Measurements from ENCODE around the gene SOHLH2.
A peak's percentile ranks its signal among the peaks of the same experiment; 100 is the strongest.

SOHLH2 gene

GRCh38 chr13:36163809-36164308 lies 50.5 kb downstream of the SOHLH2 start:
- DNase-seq (ENCODE audit: insufficient read length, low spot score), result no peak
- TF ChIP-seq CTCF (IDR thresholded peaks at IDR 0.05; ENCODE audit: insufficient read depth, missing control alignments), result no peak
- peak; percentile 77 for FAIRE-seq

GRCh38 chr13:36163286-36163685 lies 51.1 kb downstream of the SOHLH2 start:
- FAIRE-seq (no peak), DNase-seq (ENCODE audit: insufficient read length, low spot score) (no peak)
- TF ChIP-seq CTCF (IDR thresholded peaks at IDR 0.05; ENCODE audit: insufficient read depth, missing control alignments), result no peak

GRCh38 chr13:36160297-36160696 lies 54.1 kb downstream of the SOHLH2 start:
- DNase-seq (ENCODE audit: insufficient read length, low spot score), result no peak
- no peak for FAIRE-seq
- TF ChIP-seq CTCF (IDR thresholded peaks at IDR 0.05; ENCODE audit: insufficient read depth, missing control alignments), result no peak

GRCh38 chr13:36158611-36159010 lies 55.7 kb downstream of the SOHLH2 start:
- no peak for TF ChIP-seq CTCF (IDR thresholded peaks at IDR 0.05; ENCODE audit: insufficient read depth, missing control alignments)
- DNase-seq (ENCODE audit: insufficient read length, low spot score) (no peak), FAIRE-seq (no peak)

GRCh38 chr13:36157480-36157879 lies 56.9 kb downstream of the SOHLH2 start:
- DNase-seq (ENCODE audit: insufficient read length, low spot score), result no peak
- no peak for TF ChIP-seq CTCF (IDR thresholded peaks at IDR 0.05; ENCODE audit: insufficient read depth, missing control alignments)
- no peak for FAIRE-seq

- no peak for FAIRE-seq
- TF ChIP-seq CTCF (IDR thresholded peaks at IDR 0.05; ENCODE audit: insufficient read depth, missing control alignments), result no peak
These were observed 59.6 kb downstream of the SOHLH2 start for GRCh38 chr13:36154567-36155291.

GRCh38 chr13:36151591-36151990 lies 62.8 kb downstream of the SOHLH2 start:
- FAIRE-seq, result no peak
- no peak for TF ChIP-seq CTCF (IDR thresholded peaks at IDR 0.05; ENCODE audit: insufficient read depth, missing control alignments)
- DNase-seq (ENCODE audit: insufficient read length, low spot score), result no peak

More at GRCh38 chr13:36154567-36155291, 59.6 kb downstream of the SOHLH2 start:
- DNase-seq (ENCODE audit: insufficient read length, low spot score), result no peak

Data from D721Med (cell line).